HEK293 (cell line): Measurements from ENCODE around the gene VKORC1.

Source experiments
- ATF2 ChIP-seq: fragments of 450-650 bp; formaldehyde crosslinking; IDR thresholded peaks from 2 replicates; pipeline ENCODE4 v1.5.1; 2016; ENCODE audit warnings: missing biosample characterization, missing genetic modification characterization, low read depth
- BCL11B ChIP-seq: fragments of 450-650 bp; formaldehyde crosslinking; IDR thresholded peaks from 2 replicates; pipeline ENCODE4 v1.5.1; 2016; ENCODE audit warnings: low read depth, missing biosample characterization, missing genetic modification characterization
- GLI4 ChIP-seq: fragments of 450-650 bp; formaldehyde crosslinking; IDR thresholded peaks from 2 replicates; pipeline ENCODE4 v1.5.1; 2016; ENCODE audit warnings: missing biosample characterization, missing genetic modification characterization
- HIC1 ChIP-seq: fragments of 450-650 bp; formaldehyde crosslinking; IDR thresholded peaks from 2 replicates; pipeline ENCODE4 v1.5.1; 2016; ENCODE audit warnings: missing biosample characterization, missing genetic modification characterization
- SP3 ChIP-seq: fragments of 450-650 bp; formaldehyde crosslinking; IDR thresholded peaks from 2 replicates; pipeline ENCODE4 v1.5.1; 2016; ENCODE audit warnings: missing biosample characterization, missing genetic modification characterization
- YY2 ChIP-seq: fragments of 450-650 bp; formaldehyde crosslinking; IDR thresholded peaks from 2 replicates; pipeline ENCODE4 v1.5.1; 2016; ENCODE audit warnings: missing biosample characterization, missing genetic modification characterization
- ZBTB20 ChIP-seq: fragments of 450-650 bp; formaldehyde crosslinking; IDR thresholded peaks from 2 replicates; pipeline ENCODE4 v1.5.1; 2016; ENCODE audit warnings: missing biosample characterization, missing genetic modification characterization
- ZBTB48 ChIP-seq: fragments of 450-650 bp; formaldehyde crosslinking; IDR thresholded peaks from 2 replicates; pipeline ENCODE4 v1.5.1; 2016; ENCODE audit warnings: missing biosample characterization, missing genetic modification characterization
- ZBTB6 ChIP-seq: fragments of 450-650 bp; formaldehyde crosslinking; IDR thresholded peaks from 2 replicates; pipeline ENCODE4 v1.5.1; 2017; ENCODE audit warnings: missing biosample characterization, missing genetic modification characterization
- ZEB2 ChIP-seq: fragments of 450-650 bp; formaldehyde crosslinking; IDR thresholded peaks from 2 replicates; pipeline ENCODE4 v1.5.1; 2016; ENCODE audit warnings: missing biosample characterization, missing genetic modification characterization
- ZNF10 ChIP-seq: fragments of 450-650 bp; formaldehyde crosslinking; IDR thresholded peaks from 2 replicates; pipeline ENCODE4 v1.5.1; 2017; ENCODE audit warnings: missing biosample characterization, missing genetic modification characterization
- ZNF292 ChIP-seq: fragments of 450-650 bp; formaldehyde crosslinking; IDR thresholded peaks from 2 replicates; pipeline ENCODE4 v1.5.1; 2016; ENCODE audit warnings: low read depth, missing biosample characterization, missing genetic modification characterization, borderline replicate concordance
- ZNF394 ChIP-seq: fragments of 450-650 bp; formaldehyde crosslinking; IDR thresholded peaks from 2 replicates; pipeline ENCODE4 v1.5.1; 2016; ENCODE audit warnings: missing biosample characterization, missing genetic modification characterization, mild to moderate bottlenecking, moderate library complexity, borderline replicate concordance
- ZNF501 ChIP-seq: fragments of 450-650 bp; formaldehyde crosslinking; IDR thresholded peaks from 2 replicates; pipeline ENCODE4 v1.5.1; 2016; ENCODE audit warnings: missing biosample characterization, missing genetic modification characterization
- ZNF518A ChIP-seq: fragments of 450-650 bp; formaldehyde crosslinking; conservative IDR thresholded peaks from 2 replicates; pipeline ENCODE4 v1.5.1; 2016; ENCODE audit warnings: low read depth, missing biosample characterization, missing genetic modification characterization
- ZNF645 ChIP-seq: fragments of 450-650 bp; formaldehyde crosslinking; IDR thresholded peaks from 2 replicates; pipeline ENCODE4; 2016; ENCODE audit warnings: missing biosample characterization, missing genetic modification characterization
- ZNF777 ChIP-seq: fragments of 450-650 bp; formaldehyde crosslinking; IDR thresholded peaks from 2 replicates; pipeline ENCODE4 v1.5.1; 2017; ENCODE audit warnings: missing biosample characterization, missing genetic modification characterization, borderline replicate concordance
- TF ChIP-seq, protein P1 (sequence below): fragments of 450-650 bp; formaldehyde crosslinking; IDR thresholded peaks from 2 replicates; pipeline ENCODE4 v1.5.1; 2016; ENCODE audit warnings: missing biosample characterization, missing genetic modification characterization, borderline replicate concordance
- TF ChIP-seq, protein P2 (sequence below): fragments of 450-650 bp; formaldehyde crosslinking; IDR thresholded peaks from 2 replicates; pipeline ENCODE4 v1.5.1; 2017; ENCODE audit warnings: missing biosample characterization, mild to moderate bottlenecking, missing genetic modification characterization, moderate library complexity

Gene VKORC1

GRCh38 chr16:31094424-31095120 lies at the start of gene VKORC1 (continued):
- TF ChIP-seq, protein P1, sequence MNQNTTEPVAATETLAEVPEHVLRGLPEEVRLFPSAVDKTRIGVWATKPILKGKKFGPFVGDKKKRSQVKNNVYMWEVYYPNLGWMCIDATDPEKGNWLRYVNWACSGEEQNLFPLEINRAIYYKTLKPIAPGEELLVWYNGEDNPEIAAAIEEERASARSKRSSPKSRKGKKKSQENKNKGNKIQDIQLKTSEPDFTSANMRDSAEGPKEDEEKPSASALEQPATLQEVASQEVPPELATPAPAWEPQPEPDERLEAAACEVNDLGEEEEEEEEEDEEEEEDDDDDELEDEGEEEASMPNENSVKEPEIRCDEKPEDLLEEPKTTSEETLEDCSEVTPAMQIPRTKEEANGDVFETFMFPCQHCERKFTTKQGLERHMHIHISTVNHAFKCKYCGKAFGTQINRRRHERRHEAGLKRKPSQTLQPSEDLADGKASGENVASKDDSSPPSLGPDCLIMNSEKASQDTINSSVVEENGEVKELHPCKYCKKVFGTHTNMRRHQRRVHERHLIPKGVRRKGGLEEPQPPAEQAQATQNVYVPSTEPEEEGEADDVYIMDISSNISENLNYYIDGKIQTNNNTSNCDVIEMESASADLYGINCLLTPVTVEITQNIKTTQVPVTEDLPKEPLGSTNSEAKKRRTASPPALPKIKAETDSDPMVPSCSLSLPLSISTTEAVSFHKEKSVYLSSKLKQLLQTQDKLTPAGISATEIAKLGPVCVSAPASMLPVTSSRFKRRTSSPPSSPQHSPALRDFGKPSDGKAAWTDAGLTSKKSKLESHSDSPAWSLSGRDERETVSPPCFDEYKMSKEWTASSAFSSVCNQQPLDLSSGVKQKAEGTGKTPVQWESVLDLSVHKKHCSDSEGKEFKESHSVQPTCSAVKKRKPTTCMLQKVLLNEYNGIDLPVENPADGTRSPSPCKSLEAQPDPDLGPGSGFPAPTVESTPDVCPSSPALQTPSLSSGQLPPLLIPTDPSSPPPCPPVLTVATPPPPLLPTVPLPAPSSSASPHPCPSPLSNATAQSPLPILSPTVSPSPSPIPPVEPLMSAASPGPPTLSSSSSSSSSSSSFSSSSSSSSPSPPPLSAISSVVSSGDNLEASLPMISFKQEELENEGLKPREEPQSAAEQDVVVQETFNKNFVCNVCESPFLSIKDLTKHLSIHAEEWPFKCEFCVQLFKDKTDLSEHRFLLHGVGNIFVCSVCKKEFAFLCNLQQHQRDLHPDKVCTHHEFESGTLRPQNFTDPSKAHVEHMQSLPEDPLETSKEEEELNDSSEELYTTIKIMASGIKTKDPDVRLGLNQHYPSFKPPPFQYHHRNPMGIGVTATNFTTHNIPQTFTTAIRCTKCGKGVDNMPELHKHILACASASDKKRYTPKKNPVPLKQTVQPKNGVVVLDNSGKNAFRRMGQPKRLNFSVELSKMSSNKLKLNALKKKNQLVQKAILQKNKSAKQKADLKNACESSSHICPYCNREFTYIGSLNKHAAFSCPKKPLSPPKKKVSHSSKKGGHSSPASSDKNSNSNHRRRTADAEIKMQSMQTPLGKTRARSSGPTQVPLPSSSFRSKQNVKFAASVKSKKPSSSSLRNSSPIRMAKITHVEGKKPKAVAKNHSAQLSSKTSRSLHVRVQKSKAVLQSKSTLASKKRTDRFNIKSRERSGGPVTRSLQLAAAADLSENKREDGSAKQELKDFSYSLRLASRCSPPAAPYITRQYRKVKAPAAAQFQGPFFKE (tag by site-specific recombination), result 0 out of 2 replicates have a peak, but pooled peaks have one; percentile 73
- TF ChIP-seq SP3 (tag by site-specific recombination), result peak; percentile 78
- TF ChIP-seq ZBTB48, result peak; percentile 92
- TF ChIP-seq ZNF501 (tag by site-specific recombination), result peak; percentile 70; the same call in 1 of the 2 replicates
- peak; percentile 30; the same call in 1 of the 2 replicates for TF ChIP-seq ZNF10 (tag by site-specific recombination)
- TF ChIP-seq, protein P2, sequence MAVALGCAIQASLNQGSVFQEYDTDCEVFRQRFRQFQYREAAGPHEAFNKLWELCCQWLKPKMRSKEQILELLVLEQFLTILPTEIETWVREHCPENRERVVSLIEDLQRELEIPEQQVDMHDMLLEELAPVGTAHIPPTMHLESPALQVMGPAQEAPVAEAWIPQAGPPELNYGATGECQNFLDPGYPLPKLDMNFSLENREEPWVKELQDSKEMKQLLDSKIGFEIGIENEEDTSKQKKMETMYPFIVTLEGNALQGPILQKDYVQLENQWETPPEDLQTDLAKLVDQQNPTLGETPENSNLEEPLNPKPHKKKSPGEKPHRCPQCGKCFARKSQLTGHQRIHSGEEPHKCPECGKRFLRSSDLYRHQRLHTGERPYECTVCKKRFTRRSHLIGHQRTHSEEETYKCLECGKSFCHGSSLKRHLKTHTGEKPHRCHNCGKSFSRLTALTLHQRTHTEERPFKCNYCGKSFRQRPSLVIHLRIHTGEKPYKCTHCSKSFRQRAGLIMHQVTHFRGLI (tag by site-specific recombination), result no peak; the same call in 1 of the 2 replicates
- peak; percentile 99 for TF ChIP-seq ZBTB20 (tag by site-specific recombination)
- TF ChIP-seq ZEB2 (tag by site-specific recombination), result peak; percentile 96
- no peak for TF ChIP-seq ATF2 (tag by site-specific recombination)
- TF ChIP-seq ZNF394 (tag by site-specific recombination), result peak; percentile 19
- TF ChIP-seq ZNF777 (tag by site-specific recombination), result peak; percentile 73; the same call in 1 of the 2 replicates
- no peak for TF ChIP-seq ZNF518A (tag by site-specific recombination)
- TF ChIP-seq ZNF292 (tag by site-specific recombination), result no peak; the same call in 1 of the 2 replicates
- TF ChIP-seq GLI4 (tag by site-specific recombination), result no peak
- no peak for TF ChIP-seq BCL11B (tag by site-specific recombination)
- TF ChIP-seq ZBTB6, result peak; percentile 40; the same call in 1 of the 2 replicates
- peak; percentile 3; the same call in 1 of the 2 replicates for TF ChIP-seq YY2 (tag by site-specific recombination)
- TF ChIP-seq HIC1 (tag by site-specific recombination), result peak; percentile 73
- TF ChIP-seq ZNF645, result no peak
